Sigmoid colon (tissue), 4 donors: ENCODE data around the gene PAK1.

ENCODE experiments used
- CTCF ChIP-seq, 4 experiments: fragments of 450-650 bp in 3 of 4; fragments of 200-600 bp in 1 of 4; IDR thresholded peaks; one replicate each; pipeline ENCODE4 v1.5.1; 2016 to 2019; ENCODE audit warnings: antibody characterized with exemption in 4 of 4, mild to moderate bottlenecking in 3 of 4, moderate library complexity in 2 of 4
- EP300 ChIP-seq, 4 donors: sonication (generic); formaldehyde crosslinking; IDR thresholded peaks; one replicate each; pipeline ENCODE4 v1.6.1; 2017; ENCODE audit warnings: antibody characterized with exemption in 4 of 4

GRCh38 chr11:77396305-77396704 is 77.6 kb downstream of the PAK1 start:
- no peak for TF ChIP-seq EP300 (IDR thresholded peaks at IDR 0.05)
- no peak for TF ChIP-seq CTCF (IDR thresholded peaks at IDR 0.05)
